Measurements from ENCODE around the gene NRG2. TPM values are rescaled to one million over a fixed set of nuclear protein-coding genes. Genes with fewer than 3 reads are reported as not detected.

Gene NRG2
- total and polyA plus RNA-seq, 2 of the 4 experiments (the other 2 are of a cell fraction) = 0.18 TPM; not detected in 1

GRCh38 chr5:139985290-139985689 is 57.8 kb downstream of the NRG2 start:
- Histone ChIP-seq H2BK5ac (ENCODE audit: low read depth, low read length, poor library complexity, severe bottlenecking) (no peak overlapping the region), H2AK9ac (replicated peaks; ENCODE audit: low read depth, low read length, poor library complexity) (no peak overlapping the region), H2BK120ac (ENCODE audit: low read depth, low read length) (no peak overlapping the region), H4K20me1 (ENCODE audit: insufficient read depth, low read length) (no peaks in the 10 kb centered on the region), H3K4me1 (ENCODE audit: control insufficient read depth, insufficient read depth, low read length) (peaks cover 5% of the 10 kb centered on the region; the same call in 1 of the 2 replicates), H2AFZ (replicated peaks; ENCODE audit: low read length, poor library complexity) (no peak overlapping the region), H3K4ac (ENCODE audit: low read depth, low read length) (no peak overlapping the region), H3K9me1 (ENCODE audit: insufficient read depth, low read length) (no peaks in the 10 kb centered on the region), H3K18ac (ENCODE audit: low read depth, low read length) (no peak overlapping the region), H3K9me3 (ENCODE audit: control insufficient read depth, insufficient read depth, low read length) (no peaks in the 10 kb centered on the region), H3K4me3 (ENCODE audit: insufficient read depth, low read depth, low read length) (no peak overlapping the region), H3K27ac (ENCODE audit: insufficient read depth, low read length) (no peak overlapping the region), H2BK20ac (ENCODE audit: low read depth, low read length) (no peak overlapping the region), H3K4me2 (ENCODE audit: low read depth, low read length) (no peak overlapping the region), H4K5ac (ENCODE audit: low read depth, low read length) (no peak overlapping the region), H3K56ac (ENCODE audit: extremely low read depth, insufficient read depth, low read length) (no peak overlapping the region), H2AK5ac (ENCODE audit: low read depth, low read length) (no peak overlapping the region), H3K14ac (replicated peaks; ENCODE audit: low read depth, low read length) (no peak overlapping the region), H4K8ac (ENCODE audit: low read depth in 2 of 2, low read length in 2 of 2) (no peak overlapping the region), H3K9ac (ENCODE audit: low read depth, low read length) (no peak overlapping the region), H3K36me3 (ENCODE audit: control insufficient read depth, insufficient read depth, low read length) (no peaks in the 10 kb centered on the region), H2BK15ac (ENCODE audit: low read depth, low read length) (no peak overlapping the region), H3K27me3 (ENCODE audit: control insufficient read depth, insufficient read depth, low read length) (peaks cover 24% of the 10 kb centered on the region), H3K23ac (ENCODE audit: low read depth, low read length) (no peak overlapping the region), H4K91ac (ENCODE audit: insufficient read depth, low read depth, low read length) (no peak overlapping the region), H3K79me1 (ENCODE audit: low read depth in 1 of 2, low read length in 2 of 2) (no peaks in the 10 kb centered on the region; a peak in 1 of 4 replicates)
- CTCF ChIA-PET = interaction anchor here (1.8 kb wide), 1 partner anchor 16 kb away, joined by 8 read pairs; no protein-coding TSS in a partner anchor
- 100% methylated on average over 1 of the region's 5 CpGs; no CpG with 5 or more reads in 1 of the 2 experiments for WGBS, 2 experiments (ENCODE audit: extremely low coverage in 2 of 2, insufficient read length in 1 of 2)
- intact Hi-C loops (cut with micrococcal nuclease) (no loop called here), in situ Hi-C loops (cut with MboI; ENCODE audit: low sequenced_read_pairs) (no loop called here), dilution Hi-C loops (cut with HindIII; ENCODE audit: low sequenced_read_pairs, unreplicated experiment) (no loop called here)
- ATAC-seq (ENCODE audit: low read depth) (no peak), DNase-seq (no peak)
- BruUV-seq (replicated peaks) = no TSS peak
- TF ChIP-seq MAZ (IDR thresholded peaks at IDR 0.05; ENCODE audit: borderline replicate concordance, low read depth, low read length) = no peak
- no peak for TF ChIP-seq MAFK (IDR thresholded peaks at IDR 0.05; ENCODE audit: low read depth, low read length)
- TF ChIP-seq CEBPB (IDR thresholded peaks at IDR 0.05; ENCODE audit: low read depth, low read length) = no peak
- TF ChIP-seq MXI1 (IDR thresholded peaks at IDR 0.05; ENCODE audit: borderline replicate concordance, low read depth, low read length) = no peak
- no peak for TF ChIP-seq NFE2L2 (IDR thresholded peaks at IDR 0.05; ENCODE audit: low read depth, low read length)
- no peak for TF ChIP-seq FOS (IDR thresholded peaks at IDR 0.05; ENCODE audit: low read depth, low read length)
- TF ChIP-seq USF2 (IDR thresholded peaks at IDR 0.05; ENCODE audit: low read depth, low read length) = no peak
- no peak for TF ChIP-seq ELK1 (IDR thresholded peaks at IDR 0.05; ENCODE audit: borderline replicate concordance, low read depth, low read length)
- TF ChIP-seq RCOR1 (IDR thresholded peaks at IDR 0.05; ENCODE audit: insufficient replicate concordance, low read length) = no peak
- no peak for TF ChIP-seq CHD1 (IDR thresholded peaks at IDR 0.05; ENCODE audit: low read depth, low read length)
- no peak for TF ChIP-seq CTCF (conservative IDR thresholded peaks at IDR 0.05; ENCODE audit: low read depth, low read length)
- no peak for TF ChIP-seq BHLHE40 (IDR thresholded peaks at IDR 0.05; ENCODE audit: low read depth, low read length)
- TF ChIP-seq RFX5 (IDR thresholded peaks at IDR 0.05; ENCODE audit: low read depth, low read length) = no peak
- no peak for TF ChIP-seq RAD21 (IDR thresholded peaks at IDR 0.05; ENCODE audit: low read length)
- no peak for TF ChIP-seq POLR2A (IDR thresholded peaks at IDR 0.05; ENCODE audit: low read depth, low read length)
- no peak for TF ChIP-seq SMC3 (IDR thresholded peaks at IDR 0.05; ENCODE audit: low read depth, low read length)
- POLR2A ChIA-PET (ENCODE audit: unreplicated experiment) = no interaction called here

All from IMR-90 (cell line).